ENCODE data around the gene TIMP2.

The TIMP2 gene

GRCh38 chr17:78831688-78832540 lies 93.3 kb downstream of the TIMP2 start:
- DNase-seq: no peak

GRCh38 chr17:78829477-78829876 lies 95.7 kb downstream of the TIMP2 start:
- no peak for DNase-seq

- no peak for DNase-seq
Observed at GRCh38 chr17:78828470-78829185, 96.6 kb downstream of the TIMP2 start.

GRCh38 chr17:78826836-78827509 lies 98.2 kb downstream of the TIMP2 start:
- DNase-seq: no peak

GRCh38 chr17:78826421-78826820 lies 98.8 kb downstream of the TIMP2 start:
- DNase-seq: no peak

GRCh38 chr17:78825696-78826095 lies 99.5 kb downstream of the TIMP2 start:
- DNase-seq: no peak

DNA sequence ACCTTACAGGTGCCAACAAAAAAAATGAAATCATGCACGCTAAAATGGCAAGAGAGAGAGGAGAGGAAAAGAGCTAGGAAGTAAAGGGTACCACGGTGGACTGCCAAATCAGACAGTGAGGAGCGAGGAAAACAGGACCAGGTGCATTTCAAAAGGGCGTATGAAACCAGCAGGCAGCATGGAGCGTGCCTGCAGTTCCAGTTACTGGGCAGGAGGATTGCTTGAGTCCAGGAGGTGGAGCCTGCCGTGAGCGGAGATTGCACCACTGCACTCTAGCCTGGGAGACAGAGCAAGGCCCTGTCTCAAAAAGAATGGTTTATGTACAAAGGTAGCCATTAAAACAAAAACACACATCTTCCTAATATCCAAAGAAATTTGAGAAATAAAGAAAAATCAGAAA lies 100.9 kb downstream of the TIMP2 start:
- DNase-seq: no peak

DNA sequence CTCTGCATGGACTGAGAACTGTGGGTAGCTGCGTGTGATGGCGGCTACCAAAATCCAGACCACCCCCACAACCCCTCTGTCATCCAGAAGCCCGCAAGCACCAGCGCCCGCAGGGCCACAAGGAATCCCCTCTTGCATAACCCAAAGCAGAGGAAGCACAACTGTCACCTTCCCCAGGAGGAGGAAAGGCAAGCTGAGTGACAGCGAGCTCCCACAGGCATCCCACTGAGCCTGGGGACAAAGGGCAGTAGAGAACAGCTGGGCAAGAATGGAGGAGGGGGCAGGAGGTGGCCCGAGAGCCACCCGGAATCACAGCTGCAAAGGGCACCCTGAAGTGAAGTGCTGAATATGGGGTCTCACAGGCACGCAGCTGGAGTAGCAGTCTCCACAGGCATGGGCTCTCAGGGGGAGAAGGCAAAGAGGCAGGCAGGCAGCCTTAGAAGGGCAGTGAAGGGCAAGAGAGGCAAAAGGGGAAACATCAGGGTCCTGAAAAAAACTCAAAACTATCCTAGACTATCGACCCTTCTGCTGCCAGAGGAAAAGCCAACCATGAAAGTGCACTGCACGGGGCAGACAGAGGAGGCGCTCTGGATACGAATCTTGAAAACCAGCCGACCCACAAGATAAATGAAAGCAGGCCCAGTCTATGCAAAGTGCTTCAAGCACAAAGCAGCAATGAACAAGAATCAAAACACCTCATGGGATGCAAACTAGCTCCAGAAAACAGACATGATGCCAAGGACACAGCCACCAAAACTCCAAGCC lies 101.7 kb downstream of the TIMP2 start:
- DNase-seq: no peak

GRCh38 chr17:78822552-78822951 lies 102.6 kb downstream of the TIMP2 start:
- DNase-seq: no peak

DNA sequence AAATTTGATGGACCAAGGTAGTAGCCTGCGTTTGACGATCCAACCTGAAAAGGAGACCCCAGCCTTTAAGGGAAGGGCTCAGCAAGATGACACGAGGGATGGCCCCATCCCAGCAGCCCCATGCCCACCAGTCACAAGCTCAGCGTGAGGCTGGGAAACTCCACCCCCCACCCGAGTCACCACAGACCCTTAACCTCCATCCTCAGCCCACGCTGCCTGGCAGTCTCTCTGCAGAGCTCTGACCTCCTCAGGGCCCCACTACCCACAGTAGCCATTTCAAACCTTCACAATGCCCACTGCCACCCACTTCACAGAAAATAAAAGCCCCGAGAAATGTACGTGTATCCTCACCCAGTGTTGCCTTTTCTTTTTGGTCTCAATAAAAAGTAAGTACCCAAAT lies 103.2 kb downstream of the TIMP2 start:
- no peak for DNase-seq

DNA sequence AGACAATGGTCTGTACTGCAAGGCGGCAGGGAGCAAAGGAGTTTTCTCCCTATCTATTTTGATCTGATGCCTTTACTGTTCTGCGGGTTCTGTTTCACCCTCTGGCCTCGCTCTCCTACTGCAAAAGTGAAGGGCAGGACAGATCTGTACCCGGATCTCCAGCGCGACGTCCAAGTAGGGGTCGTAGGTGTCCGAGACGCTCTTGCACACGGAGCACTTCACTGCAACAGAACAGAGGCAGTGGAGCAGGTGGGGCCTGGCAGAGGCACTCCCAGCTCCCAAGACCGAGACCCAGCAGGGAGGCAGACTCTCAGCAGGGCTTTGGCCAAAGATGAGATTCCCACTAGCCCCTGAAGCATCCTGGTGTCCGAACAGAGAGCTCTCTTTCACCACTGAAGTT lies 104.3 kb downstream of the TIMP2 start:
- no peak for DNase-seq

DNA sequence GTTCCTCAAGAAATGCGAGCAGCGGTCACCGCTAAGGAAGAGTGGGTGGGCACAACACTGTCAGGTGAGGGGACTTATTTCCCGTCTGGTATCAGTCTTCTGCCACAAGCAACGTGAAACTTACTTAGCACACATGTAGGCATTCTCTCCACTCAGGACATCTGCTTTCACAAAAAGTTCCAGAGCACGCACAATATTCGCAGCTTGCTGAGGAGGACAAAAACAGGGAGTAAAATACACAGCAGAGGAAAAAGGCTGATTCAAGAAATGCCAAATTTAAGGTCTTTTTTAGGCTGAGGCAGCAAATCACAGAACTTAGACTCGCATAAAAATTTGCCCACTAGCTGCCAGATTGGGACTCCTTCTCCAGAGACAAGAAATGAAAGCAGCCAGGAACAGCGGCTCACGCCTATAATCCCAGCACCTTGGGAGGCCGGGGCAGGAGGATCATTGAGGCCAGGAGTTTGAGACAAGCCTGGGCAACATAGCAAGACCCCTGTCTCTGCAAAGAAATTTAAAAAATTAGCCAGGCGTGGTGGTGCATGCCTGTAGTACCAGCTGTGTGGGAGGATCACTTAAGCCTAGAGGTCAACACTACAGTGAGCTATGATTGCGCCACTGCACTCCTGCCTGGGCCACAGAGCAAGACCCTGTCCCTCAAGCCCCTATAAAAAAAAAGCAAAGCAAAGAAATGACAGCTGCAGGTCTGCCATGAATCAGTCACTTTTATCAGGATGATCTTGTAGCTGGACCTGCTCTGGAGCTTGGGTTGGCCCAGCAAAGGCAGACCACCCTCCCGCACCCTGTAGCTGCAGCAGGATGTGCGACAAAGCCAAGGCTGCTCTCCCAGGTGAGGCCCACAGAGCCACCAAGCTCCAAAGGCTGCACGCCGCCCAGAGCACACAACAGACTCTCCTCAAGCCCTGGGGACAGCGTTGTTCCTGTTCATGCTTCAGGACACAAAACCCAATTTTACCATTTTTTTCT lies 105.1 kb downstream of the TIMP2 start:
- no peak for DNase-seq

GRCh38 chr17:78819402-78819801 lies 105.8 kb downstream of the TIMP2 start:
- no peak for DNase-seq

DNA sequence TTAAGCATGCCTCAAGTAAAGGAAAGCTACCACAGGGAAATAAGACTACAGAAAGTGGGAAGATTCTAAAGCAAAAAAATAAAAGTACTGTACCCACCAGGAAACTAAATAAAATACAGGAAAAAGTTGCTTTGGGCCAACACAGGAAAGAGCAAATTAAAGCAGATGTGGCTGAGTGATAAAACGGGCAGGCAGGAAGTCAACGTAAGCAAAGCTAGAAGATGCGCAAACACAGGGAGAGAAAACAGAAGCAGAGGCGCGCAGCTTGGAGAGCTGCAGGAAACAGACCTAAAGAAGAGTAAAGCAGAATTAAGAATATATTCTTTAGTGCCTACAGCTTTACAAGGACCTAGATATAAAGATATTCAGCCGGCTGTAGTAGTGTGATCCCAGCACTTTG lies 106.3 kb downstream of the TIMP2 start:
- DNase-seq: peak; percentile 18

DNA sequence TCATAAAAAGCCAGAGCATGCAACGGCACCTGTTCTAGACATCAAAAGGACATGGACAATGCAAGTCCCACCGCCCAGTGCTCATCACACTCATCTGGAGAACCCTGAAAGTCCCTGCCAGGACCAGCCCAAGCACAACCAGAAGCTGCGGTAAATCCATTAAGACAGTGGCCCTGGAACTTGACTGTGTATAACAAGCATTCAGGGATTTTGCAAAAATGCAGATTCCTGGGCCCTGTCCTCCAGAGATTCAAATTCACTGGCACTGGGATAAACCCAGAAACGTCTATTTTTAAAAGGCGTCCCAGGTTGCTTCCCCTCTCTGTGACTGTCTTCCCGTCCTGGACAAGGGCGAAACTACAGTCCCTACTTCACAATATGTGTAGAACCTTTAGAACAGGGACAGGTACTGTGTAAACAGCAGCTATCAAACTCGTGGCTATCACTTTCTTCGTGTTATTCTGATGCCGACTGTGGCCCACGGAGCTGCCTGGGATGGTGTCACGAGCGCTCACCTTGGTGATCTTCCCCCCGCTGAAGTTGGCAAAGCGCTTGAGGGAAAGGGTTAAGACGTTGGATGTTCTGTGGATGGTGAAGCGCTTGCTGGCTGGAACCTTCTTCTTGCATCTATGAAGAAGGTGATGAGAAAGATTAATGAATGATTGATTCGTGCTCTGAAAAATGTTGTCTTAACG lies 106.9 kb downstream of the TIMP2 start:
- no peak for DNase-seq

- DNase-seq: peak; percentile 67
Observed at GRCh38 chr17:78817123-78817522, 108.1 kb downstream of the TIMP2 start.

DNA sequence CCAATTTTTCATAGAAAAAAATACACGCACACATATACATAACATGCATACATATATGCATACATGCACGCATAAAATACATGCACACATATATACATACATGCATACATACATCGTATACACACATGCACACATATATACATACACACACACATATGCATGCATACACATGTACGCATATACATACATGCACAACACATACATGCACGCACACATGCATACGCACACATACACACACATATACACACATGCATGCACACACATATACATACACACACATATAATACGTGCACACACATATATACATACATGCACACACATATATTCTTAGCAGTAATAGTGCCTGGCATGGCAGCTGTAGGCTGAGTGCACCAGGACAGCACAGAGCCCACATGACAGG lies 109.5 kb downstream of the TIMP2 start:
- no peak for DNase-seq

- no peak for DNase-seq
Observed at GRCh38 chr17:78812855-78813254, 112.3 kb downstream of the TIMP2 start.

DNA sequence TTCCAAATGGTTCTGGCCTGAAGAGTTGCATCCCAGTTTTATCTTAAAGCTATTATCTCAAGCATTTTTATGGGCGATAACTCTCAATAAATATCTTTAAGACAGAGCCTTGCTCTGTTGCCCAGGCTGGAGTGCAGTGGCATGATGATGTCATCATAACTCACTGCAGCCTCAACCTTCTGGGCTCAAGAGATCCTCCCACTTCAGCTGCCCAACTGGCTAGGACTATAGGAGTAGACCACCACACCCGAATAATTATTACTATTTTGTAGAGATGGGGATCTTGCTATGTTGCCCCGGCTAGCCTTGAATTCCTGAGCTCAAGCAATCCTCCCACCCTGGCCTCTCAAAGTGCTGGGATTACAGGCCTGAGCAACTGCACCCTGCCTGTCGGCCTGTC lies 117.0 kb downstream of the TIMP2 start:
- DNase-seq: no peak

DNA sequence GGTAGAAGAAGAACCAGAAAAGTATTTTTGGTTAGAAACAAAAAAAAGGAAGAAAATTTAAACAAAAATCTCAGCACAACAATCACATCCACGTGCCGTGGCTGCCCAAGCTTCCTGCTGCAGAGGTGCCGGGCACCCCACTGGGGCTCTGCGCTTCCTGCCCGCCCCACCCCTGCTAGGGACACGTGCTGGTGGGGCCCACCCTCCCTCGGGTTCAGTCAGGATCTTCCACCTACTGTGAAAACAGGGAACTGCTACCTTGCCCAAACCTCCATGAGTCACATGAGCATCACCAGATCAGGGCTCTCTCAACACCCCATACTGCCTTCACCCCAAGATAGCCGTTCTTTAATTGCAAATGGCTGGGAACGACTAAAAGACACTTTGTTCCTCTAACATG lies 118.7 kb downstream of the TIMP2 start:
- no peak for DNase-seq

DNA sequence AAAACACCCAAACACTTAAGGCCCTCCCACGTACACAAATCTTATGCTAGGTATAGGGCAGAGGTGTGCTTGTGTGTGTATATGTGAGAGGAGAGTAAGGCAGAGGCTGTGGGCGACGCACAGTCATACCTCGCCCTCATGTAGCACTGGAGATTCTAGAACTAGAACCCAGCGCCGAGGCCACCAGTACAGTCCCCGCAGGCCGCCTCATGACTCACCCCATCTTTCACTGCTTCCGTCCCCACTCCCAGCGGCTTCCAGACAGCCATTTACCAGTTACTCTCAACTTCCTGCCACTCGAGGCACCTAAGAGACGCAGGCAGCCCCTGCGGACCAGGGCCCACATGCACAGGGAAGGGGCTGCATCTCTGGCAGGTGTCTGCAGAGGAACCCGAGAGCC lies 119.9 kb downstream of the TIMP2 start:
- DNase-seq: peak; percentile 87

All from stimulated activated naive CD4-positive, alpha-beta T cell treated with Interleukin-2 at 50 U/mL for 16 hours (primary cell).